ENCODE data around the gene ZFAND3. TPM values are rescaled to one million over a fixed set of nuclear protein-coding genes. Genes with fewer than 3 reads are reported as not detected.

The ZFAND3 gene
- total and polyA plus RNA-seq, 2 donors (not counting 3 experiments of a cell fraction or from before 2014, with no cell fraction given) = 15.4 to 54.2 TPM

DNA sequence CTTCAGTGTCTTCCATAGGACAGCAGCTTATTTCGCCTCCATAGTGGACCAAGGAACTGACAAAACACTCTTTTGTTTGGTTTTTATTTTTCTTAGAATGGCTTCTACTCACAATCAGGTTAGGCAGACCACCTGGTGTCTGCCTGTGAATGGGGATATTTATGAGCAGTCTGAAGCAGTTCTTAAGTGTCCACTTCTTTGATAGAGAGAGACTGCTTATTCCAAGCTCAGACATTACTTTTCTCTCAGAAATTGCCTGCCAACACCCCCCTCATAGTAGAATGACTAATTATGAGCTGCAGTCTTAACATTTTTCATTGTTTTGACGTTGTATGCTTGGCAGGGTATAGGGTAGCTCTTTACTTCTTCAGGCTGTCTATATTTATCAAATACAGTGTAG, 174.7 kb downstream of the ZFAND3 start:
- POLR2A ChIA-PET = interaction anchor here (0.7 kb wide), 1 partner anchor 69 kb away, joined by 3 read pairs; no protein-coding TSS in a partner anchor
- peaks cover 5% of the 10 kb centered on the region for H3K4me1 ChIP-seq (ENCODE audit: control insufficient read depth, extremely low read depth, insufficient read depth, low read length)
- no peaks in the 10 kb centered on the region for H3K9me1 ChIP-seq (replicated peaks; ENCODE audit: control insufficient read depth, extremely low read depth, insufficient read depth, low read length)
- no peaks in the 10 kb centered on the region for H3K27me3 ChIP-seq (ENCODE audit: control insufficient read depth in 2 of 2, insufficient read depth in 2 of 2, low read length in 2 of 2)
- H3K4me2 ChIP-seq (ENCODE audit: insufficient read depth, low read length) = no peak overlapping the region
- CTCF ChIA-PET = interaction anchor here (0.9 to 2.1 kb wide), 8 partner anchors 10 to 500 kb away, joined by 3 to 7 read pairs (median 4); no protein-coding TSS in a partner anchor
- no peak overlapping the region for H3K27ac ChIP-seq (ENCODE audit: insufficient read depth, low read depth, low read length)
- DNase-seq (ENCODE audit: low read depth, low spot score) (peak; percentile 52), FAIRE-seq (no peak)
- H3K9ac ChIP-seq (replicated peaks; ENCODE audit: extremely low read depth, insufficient read depth, low read length) = no peak overlapping the region
- peaks cover 74% of the 10 kb centered on the region for H3K79me2 ChIP-seq (ENCODE audit: control insufficient read depth, insufficient read depth, low read length)
- intact Hi-C loops (cut with micrococcal nuclease) = loop anchor here (10.0 kb wide), 1 partner anchor 179 kb away; the partner anchor contains the start of gene ZFAND3
- dilution Hi-C loops (cut with MboI; ENCODE audit: extremely low pct_ligation_motif_present, low sequenced_read_pairs) = no loop called here
- H4K20me1 ChIP-seq (replicated peaks; ENCODE audit: control insufficient read depth, extremely low read depth, insufficient read depth, low read length) = peaks cover 34% of the 10 kb centered on the region
- H3K36me3 ChIP-seq (ENCODE audit: control insufficient read depth in 2 of 2, extremely low read depth in 1 of 2, insufficient read depth in 2 of 2, low read length in 2 of 2) = no peaks in the 10 kb centered on the region
- TF ChIP-seq EZH2 (IDR thresholded peaks at IDR 0.05; ENCODE audit: borderline replicate concordance, low read depth, low read length, severe bottlenecking) = no peak
- peak; percentile 11 for TF ChIP-seq FOS (IDR thresholded peaks at IDR 0.05; ENCODE audit: borderline replicate concordance, insufficient read depth, low read length)
- no peaks in the 10 kb centered on the region for H3K9me3 ChIP-seq (replicated peaks; ENCODE audit: control insufficient read depth, insufficient read depth, low read length)
- no TSS peak for BruUV-seq (replicated peaks)
- no peak overlapping the region for H2AFZ ChIP-seq (ENCODE audit: low read depth, low read length)
- H3K4me3 ChIP-seq (replicated peaks in 1 of 3; ENCODE audit: insufficient read depth in 1 of 3, low read depth in 1 of 3, low read length in 3 of 3) = no peak overlapping the region

DNA sequence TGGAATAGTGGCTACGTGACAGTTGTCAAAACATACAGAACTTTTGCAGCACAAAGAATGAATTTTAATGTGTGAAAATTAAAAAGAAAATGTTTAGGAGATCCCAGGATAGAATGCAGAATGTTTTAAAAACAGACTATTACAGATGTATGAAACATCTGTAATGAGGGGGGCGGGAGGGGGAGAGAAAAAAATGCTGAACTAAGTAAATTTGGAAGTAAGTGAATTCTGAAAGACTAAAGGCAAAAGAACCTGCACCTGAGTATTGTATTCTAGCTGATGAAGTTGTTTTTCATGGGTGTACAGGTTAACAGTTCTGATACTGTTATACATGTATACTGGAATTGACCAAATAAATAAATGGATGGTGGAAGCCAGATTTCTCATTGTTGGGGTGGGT, 178.8 kb downstream of the ZFAND3 start:
- Histone ChIP-seq H3K27me3 (ENCODE audit: control insufficient read depth in 2 of 2, insufficient read depth in 2 of 2, low read length in 2 of 2) (no peaks in the 10 kb centered on the region), H4K20me1 (replicated peaks; ENCODE audit: control insufficient read depth, extremely low read depth, insufficient read depth, low read length) (peaks cover 22% of the 10 kb centered on the region), H3K9ac (replicated peaks; ENCODE audit: extremely low read depth, insufficient read depth, low read length) (no peak overlapping the region), H2AFZ (ENCODE audit: low read depth, low read length) (no peak overlapping the region), H3K4me2 (ENCODE audit: insufficient read depth, low read length) (no peak overlapping the region), H3K9me3 (replicated peaks; ENCODE audit: control insufficient read depth, insufficient read depth, low read length) (no peaks in the 10 kb centered on the region), H3K4me3 (replicated peaks in 1 of 3; ENCODE audit: insufficient read depth in 1 of 3, low read depth in 1 of 3, low read length in 3 of 3) (no peak overlapping the region), H3K9me1 (replicated peaks; ENCODE audit: control insufficient read depth, extremely low read depth, insufficient read depth, low read length) (no peaks in the 10 kb centered on the region), H3K79me2 (ENCODE audit: control insufficient read depth, insufficient read depth, low read length) (peaks cover 61% of the 10 kb centered on the region), H3K36me3 (ENCODE audit: control insufficient read depth in 2 of 2, extremely low read depth in 1 of 2, insufficient read depth in 2 of 2, low read length in 2 of 2) (no peaks in the 10 kb centered on the region), H3K4me1 (ENCODE audit: control insufficient read depth, extremely low read depth, insufficient read depth, low read length) (peaks cover 5% of the 10 kb centered on the region), H3K27ac (ENCODE audit: insufficient read depth, low read depth, low read length) (no peak overlapping the region)
- POLR2A ChIA-PET = no interaction called here
- TF ChIP-seq EZH2 (IDR thresholded peaks at IDR 0.05; ENCODE audit: borderline replicate concordance, low read depth, low read length, severe bottlenecking) (no peak), POLR2AphosphoS5 (IDR thresholded peaks at IDR 0.05; ENCODE audit: insufficient read depth, low read depth, low read length) (no peak), JUN (IDR thresholded peaks at IDR 0.05; ENCODE audit: borderline replicate concordance, insufficient read depth, insufficient read length, low read depth) (no peak), POLR2A (IDR thresholded peaks at IDR 0.05; ENCODE audit: low read depth, low read length) (no peak)
- dilution Hi-C loops (cut with MboI; ENCODE audit: extremely low pct_ligation_motif_present, low sequenced_read_pairs) = no loop called here
- intact Hi-C loops (cut with micrococcal nuclease) = loop anchor here (10.0 kb wide), 1 partner anchor 184 kb away; the partner anchor contains the start of gene ZFAND3
- BruUV-seq (replicated peaks) = no TSS peak
- CTCF ChIA-PET = no interaction called here
- DNase-seq (ENCODE audit: low read depth, low spot score) (no peak), FAIRE-seq (no peak)
